Colon (tissue), 2 donors: ENCODE results near the gene SUSD3.

Source experiments
- FAIRE-seq: peaks from 2 replicates; lab custom pipeline; 2012; peaks lifted over from hg19 to GRCh38; lab: Jason Lieb, UNC
- donor health status: control.
- donor health status: control.

Gene SUSD3

GRCh38 chr9:93126151-93126781 is 67.8 kb downstream of the SUSD3 start:
- FAIRE-seq, result no peak

- no peak for FAIRE-seq
Observed at GRCh38 chr9:93126825-93127368, 68.4 kb downstream of the SUSD3 start.

- FAIRE-seq, result no peak
Observed at GRCh38 chr9:93127395-93127911, 69.0 kb downstream of the SUSD3 start.

- no peak for FAIRE-seq
Observed at GRCh38 chr9:93128011-93128714, 69.7 kb downstream of the SUSD3 start.

- no peak for FAIRE-seq
Observed at GRCh38 chr9:93128715-93129224, 70.3 kb downstream of the SUSD3 start.

GRCh38 chr9:93129286-93129685 is 70.8 kb downstream of the SUSD3 start:
- FAIRE-seq, result no peak

GRCh38 chr9:93129691-93130500 is 71.4 kb downstream of the SUSD3 start:
- no peak for FAIRE-seq

- FAIRE-seq, result no peak
Observed at GRCh38 chr9:93130861-93131481, 72.5 kb downstream of the SUSD3 start.

- FAIRE-seq, result no peak
Observed at GRCh38 chr9:93131599-93132286, 73.2 kb downstream of the SUSD3 start.

GRCh38 chr9:93132287-93132927 is 73.9 kb downstream of the SUSD3 start:
- no peak for FAIRE-seq

- no peak for FAIRE-seq
Observed at GRCh38 chr9:93132946-93133680, 74.6 kb downstream of the SUSD3 start.

- no peak for FAIRE-seq
Observed at GRCh38 chr9:93133681-93134014, 75.1 kb downstream of the SUSD3 start.

- FAIRE-seq, result no peak
Observed at GRCh38 chr9:93134015-93134739, 75.7 kb downstream of the SUSD3 start, which contains the start of gene NINJ1. Gene NINJ1, minus strand, starts transcription at chr9:93134251. Its CDS starts 34 bp downstream, at chr9:93134217.
